OCI-LY3 (cell line): ENCODE measurements around the gene TEX47.

ENCODE experiments used
- H2AFZ ChIP-seq: fragments of 200-600, 300-600 bp; shearing (Covaris generic); 2 replicates; pipeline ENCODE4 v1.6.0; 2014; ENCODE audit warnings: antibody characterized with exemption, low read depth, low read length
- H3K27ac ChIP-seq: fragments of 200-600, 300-600 bp; sonication (generic); 2 replicates; pipeline ENCODE4 v1.5.1; 2014; ENCODE audit warnings: mild to moderate bottlenecking, low read length, moderate library complexity, mixed read lengths
- H3K27me3 ChIP-seq: fragments of 200-600, 300-600 bp; sonication (generic); 2 replicates; pipeline ENCODE4 v1.6.1; 2014; ENCODE audit warnings: low read depth, low read length, mixed read lengths
- H3K36me3 ChIP-seq: fragments of 200-600, 300-600 bp; sonication (generic); replicated peaks from 2 replicates; pipeline ENCODE3; 2014; ENCODE audit warnings: low read depth, low read length, mixed read lengths
- H3K4me1 ChIP-seq: fragments of 300-600, 200-600 bp; sonication (generic); 2 replicates; pipeline ENCODE4 v1.6.1; 2014; ENCODE audit warnings: low read length, mixed read lengths
- H3K4me2 ChIP-seq: fragments of 200-600, 300-600 bp; sonication (generic); 2 replicates; pipeline ENCODE4 v1.6.1; 2014; ENCODE audit warnings: low read length, mixed read lengths
- H3K4me3 ChIP-seq: fragments of 300-600, 200-600 bp; sonication (generic); 2 replicates; pipeline ENCODE4 v1.5.1; 2014; ENCODE audit warnings: antibody characterized with exemption, mild to moderate bottlenecking, low read length, moderate library complexity
- H3K79me2 ChIP-seq: fragments of 300-600, 200-600 bp; shearing (Covaris generic); 2 replicates; pipeline ENCODE4 v1.6.1; 2014; ENCODE audit warnings: mild to moderate bottlenecking, low read length, mixed read lengths
- H3K9ac ChIP-seq: fragments of 300-600, 200-600 bp; shearing (Covaris generic); 2 replicates; pipeline ENCODE4 v1.6.0; 2014; ENCODE audit warnings: mild to moderate bottlenecking, low read length, moderate library complexity
- H3K9me3 ChIP-seq: fragments of 200-600, 300-600 bp; shearing (Covaris generic); 2 replicates; pipeline ENCODE4 v1.6.1; 2014; ENCODE audit warnings: low read length, mixed read lengths; ENCODE audit not compliant: insufficient read depth
- H4K20me1 ChIP-seq: fragments of 200-600, 300-600 bp; sonication (generic); 2 replicates; pipeline ENCODE4 v1.6.1; 2016; ENCODE audit warnings: low read length, mixed read lengths; ENCODE audit not compliant: insufficient read depth
- EZH2phosphoT487 ChIP-seq: fragments of 200-600 bp; shearing (Covaris generic); IDR thresholded peaks from 2 replicates; pipeline ENCODE4 v1.6.1; 2018; ENCODE audit warnings: antibody characterized with exemption, mixed run types, low read depth
- TF ChIP-seq, protein P1 (sequence below): fragments of 200-600, 300-600 bp; sonication (generic); IDR thresholded peaks from 2 replicates; pipeline ENCODE4 v1.5.1; 2014; ENCODE audit warnings: antibody characterized with exemption, low read length, low read depth

TEX47 gene

DNA sequence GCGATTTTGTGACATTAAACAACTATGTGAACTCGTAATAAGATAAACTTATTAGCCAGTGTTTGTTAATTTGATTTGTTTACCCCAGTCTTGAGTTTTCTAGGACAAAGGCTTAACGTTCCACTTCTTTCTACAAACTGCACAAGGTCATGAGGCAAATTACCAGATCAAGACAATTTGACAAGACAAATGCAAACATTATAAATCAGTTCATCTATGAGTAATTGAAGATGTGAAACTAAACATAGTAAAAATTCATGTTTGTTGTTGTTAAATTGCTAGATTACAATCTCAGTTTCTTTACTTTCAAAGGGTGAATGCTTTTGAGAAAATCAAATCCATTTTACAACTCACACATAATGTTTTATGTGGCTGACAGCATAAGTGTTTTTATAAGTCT, 49.4 kb downstream of the TEX47 start:
- H4K20me1 ChIP-seq = no peaks in the 10 kb centered on the region

More for the DNA sequence above, 49.4 kb downstream of the TEX47 start:
- no peaks in the 10 kb centered on the region for H3K27me3 ChIP-seq
- no peak overlapping the region for H3K9ac ChIP-seq
- no peak overlapping the region for H3K4me3 ChIP-seq
- TF ChIP-seq, protein P1, sequence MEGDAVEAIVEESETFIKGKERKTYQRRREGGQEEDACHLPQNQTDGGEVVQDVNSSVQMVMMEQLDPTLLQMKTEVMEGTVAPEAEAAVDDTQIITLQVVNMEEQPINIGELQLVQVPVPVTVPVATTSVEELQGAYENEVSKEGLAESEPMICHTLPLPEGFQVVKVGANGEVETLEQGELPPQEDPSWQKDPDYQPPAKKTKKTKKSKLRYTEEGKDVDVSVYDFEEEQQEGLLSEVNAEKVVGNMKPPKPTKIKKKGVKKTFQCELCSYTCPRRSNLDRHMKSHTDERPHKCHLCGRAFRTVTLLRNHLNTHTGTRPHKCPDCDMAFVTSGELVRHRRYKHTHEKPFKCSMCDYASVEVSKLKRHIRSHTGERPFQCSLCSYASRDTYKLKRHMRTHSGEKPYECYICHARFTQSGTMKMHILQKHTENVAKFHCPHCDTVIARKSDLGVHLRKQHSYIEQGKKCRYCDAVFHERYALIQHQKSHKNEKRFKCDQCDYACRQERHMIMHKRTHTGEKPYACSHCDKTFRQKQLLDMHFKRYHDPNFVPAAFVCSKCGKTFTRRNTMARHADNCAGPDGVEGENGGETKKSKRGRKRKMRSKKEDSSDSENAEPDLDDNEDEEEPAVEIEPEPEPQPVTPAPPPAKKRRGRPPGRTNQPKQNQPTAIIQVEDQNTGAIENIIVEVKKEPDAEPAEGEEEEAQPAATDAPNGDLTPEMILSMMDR = no peak
- no peak for TF ChIP-seq EZH2phosphoT487
- no peaks in the 10 kb centered on the region for H3K4me1 ChIP-seq
- no peak overlapping the region for H2AFZ ChIP-seq
- no peak overlapping the region for H3K4me2 ChIP-seq
- no peaks in the 10 kb centered on the region for H3K79me2 ChIP-seq
- H3K27ac ChIP-seq = no peak overlapping the region
- H3K36me3 ChIP-seq = no peaks in the 10 kb centered on the region
- H3K9me3 ChIP-seq = no peaks in the 10 kb centered on the region
